Muscle layer of colon (tissue), 2 donors: ENCODE data around the gene WDR90.

Experiments
- H3K27ac ChIP-seq: one replicate; pipeline ENCODE4 v1.7.0; 2013; ENCODE audit warnings: low read depth, mild to moderate bottlenecking, low read length, moderate library complexity
- H3K27me3 ChIP-seq, 2 donors: one replicate each; pipeline ENCODE4 v1.7.0; 2013; ENCODE audit warnings: low read length in 2 of 2, mild to moderate bottlenecking in 2 of 2; ENCODE audit not compliant: insufficient read depth in 2 of 2, control insufficient read depth in 1 of 2
- H3K36me3 ChIP-seq: one replicate; pipeline ENCODE4 v1.7.0; 2013; ENCODE audit warnings: mild to moderate bottlenecking, low read length; ENCODE audit not compliant: insufficient read depth
- H3K4me1 ChIP-seq: one replicate; pipeline ENCODE4 v1.7.0; 2013; ENCODE audit warnings: mild to moderate bottlenecking, low read length; ENCODE audit not compliant: insufficient read depth
- H3K4me3 ChIP-seq, 2 donors: one replicate each; pipeline ENCODE4 v1.7.0; 2013; ENCODE audit warnings: low read length in 2 of 2, low read depth in 1 of 2, mild to moderate bottlenecking in 1 of 2, moderate library complexity in 1 of 2
- H3K9ac ChIP-seq: one replicate; pipeline ENCODE4 v1.7.0; 2013; ENCODE audit warnings: low read length
- H3K9me3 ChIP-seq: one replicate; pipeline ENCODE4 v1.7.0; 2013; ENCODE audit warnings: mild to moderate bottlenecking, low read length
- donor health status: abdominal sarcoma.
- donor health status: Adenocarcinoma of cecum.

The WDR90 gene

DNA sequence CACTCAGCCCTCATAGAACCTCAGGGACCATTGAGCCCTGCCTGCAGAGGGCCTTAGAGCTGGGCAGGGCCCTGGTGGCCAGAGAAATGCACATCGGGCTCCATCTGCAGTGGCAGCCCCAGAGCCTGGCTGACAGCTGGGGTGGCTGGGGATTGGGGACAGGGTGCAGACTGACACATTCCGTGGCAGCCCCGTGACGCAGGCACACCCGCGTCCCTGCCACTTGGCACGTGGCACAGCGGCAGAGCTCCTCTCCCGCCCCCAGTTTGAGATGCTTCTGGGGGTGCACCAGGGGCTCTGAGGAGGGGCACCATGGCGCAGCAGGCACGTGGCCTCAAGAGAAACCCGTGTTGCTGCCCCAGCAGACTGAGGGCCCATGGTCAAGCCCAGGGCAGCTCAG, 54.2 kb downstream of the WDR90 start:
- H3K4me1 ChIP-seq: no peaks in the 10 kb centered on the region
- no peaks in the 10 kb centered on the region for H3K9me3 ChIP-seq
- H3K27ac ChIP-seq: no peak overlapping the region
- H3K9ac ChIP-seq: no peak overlapping the region
- H3K36me3 ChIP-seq: no peaks in the 10 kb centered on the region
- H3K4me3 ChIP-seq: no peak overlapping the region
- peaks cover 28 to 85% of the 10 kb centered on the region in 2 donors for H3K27me3 ChIP-seq

DNA sequence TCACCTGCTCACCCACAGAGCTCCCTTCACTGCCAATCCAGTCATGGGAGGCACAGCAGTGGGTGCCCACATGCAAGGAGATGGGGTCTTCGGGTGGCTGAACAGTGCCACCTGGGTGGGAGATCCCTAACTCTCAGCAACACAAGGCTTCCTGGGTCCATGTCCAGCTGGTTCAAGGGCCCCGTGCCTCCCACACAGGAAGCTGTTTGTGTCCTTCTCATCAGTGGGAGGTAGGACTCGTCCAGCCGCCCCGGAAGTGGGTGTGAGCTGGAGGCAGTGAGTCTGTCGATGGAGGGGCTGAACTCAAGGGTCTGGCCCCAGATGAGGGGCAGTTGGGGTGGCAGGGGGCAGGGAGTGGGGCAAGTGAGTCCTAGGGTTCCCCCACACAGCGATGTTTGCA, 54.9 kb downstream of the WDR90 start:
- H3K9me3 ChIP-seq: no peaks in the 10 kb centered on the region
- no peak overlapping the region for H3K9ac ChIP-seq
- H3K36me3 ChIP-seq: no peaks in the 10 kb centered on the region
- H3K27me3 ChIP-seq: peaks cover 34 to 91% of the 10 kb centered on the region in 2 donors
- H3K4me1 ChIP-seq: no peaks in the 10 kb centered on the region
- no peak overlapping the region for H3K4me3 ChIP-seq
- H3K27ac ChIP-seq: no peak overlapping the region

DNA sequence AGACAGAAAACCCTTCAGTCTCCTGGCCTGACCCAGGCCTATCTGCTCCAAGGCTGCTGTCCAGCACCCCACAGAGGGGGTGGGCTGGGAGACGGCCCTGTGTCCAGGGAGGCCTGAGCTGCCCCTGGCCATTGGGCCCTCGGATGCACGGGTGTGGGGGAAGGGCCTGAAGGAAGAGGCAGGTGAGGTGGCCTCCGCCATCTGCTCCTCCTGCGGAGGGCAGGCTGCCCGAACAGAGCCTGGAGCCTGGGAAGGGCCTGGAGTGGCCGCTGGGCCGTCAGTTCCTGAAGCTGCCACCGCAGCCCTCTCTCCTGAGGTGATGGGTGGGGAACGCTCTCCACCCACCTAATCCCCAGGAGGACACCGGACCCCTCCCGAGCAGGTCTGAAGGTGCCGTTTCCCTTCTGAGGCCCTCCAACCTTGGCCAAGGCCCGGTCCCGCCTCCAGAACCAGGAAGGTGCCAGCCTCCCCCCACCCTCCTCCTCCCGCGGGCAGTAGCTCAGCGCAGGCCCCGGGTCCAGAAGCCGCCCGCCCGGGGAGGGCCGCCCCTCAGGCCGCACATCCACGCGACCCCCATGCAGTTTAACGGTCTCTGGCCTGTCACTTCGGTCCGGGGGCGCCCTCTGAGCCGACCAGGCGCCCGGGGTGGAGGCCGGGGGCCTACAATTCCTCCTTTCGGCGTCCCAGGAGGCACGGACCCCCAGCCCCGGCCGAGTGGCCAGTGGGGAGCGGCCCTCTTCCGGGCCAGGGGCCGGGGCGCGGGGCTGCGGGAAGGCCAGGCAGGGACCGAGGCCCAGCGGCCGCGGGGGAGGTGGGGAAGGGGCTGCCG, 55.6 kb downstream of the WDR90 start:
- H3K27ac ChIP-seq: no peak overlapping the region
- H3K4me1 ChIP-seq: no peaks in the 10 kb centered on the region

DNA sequence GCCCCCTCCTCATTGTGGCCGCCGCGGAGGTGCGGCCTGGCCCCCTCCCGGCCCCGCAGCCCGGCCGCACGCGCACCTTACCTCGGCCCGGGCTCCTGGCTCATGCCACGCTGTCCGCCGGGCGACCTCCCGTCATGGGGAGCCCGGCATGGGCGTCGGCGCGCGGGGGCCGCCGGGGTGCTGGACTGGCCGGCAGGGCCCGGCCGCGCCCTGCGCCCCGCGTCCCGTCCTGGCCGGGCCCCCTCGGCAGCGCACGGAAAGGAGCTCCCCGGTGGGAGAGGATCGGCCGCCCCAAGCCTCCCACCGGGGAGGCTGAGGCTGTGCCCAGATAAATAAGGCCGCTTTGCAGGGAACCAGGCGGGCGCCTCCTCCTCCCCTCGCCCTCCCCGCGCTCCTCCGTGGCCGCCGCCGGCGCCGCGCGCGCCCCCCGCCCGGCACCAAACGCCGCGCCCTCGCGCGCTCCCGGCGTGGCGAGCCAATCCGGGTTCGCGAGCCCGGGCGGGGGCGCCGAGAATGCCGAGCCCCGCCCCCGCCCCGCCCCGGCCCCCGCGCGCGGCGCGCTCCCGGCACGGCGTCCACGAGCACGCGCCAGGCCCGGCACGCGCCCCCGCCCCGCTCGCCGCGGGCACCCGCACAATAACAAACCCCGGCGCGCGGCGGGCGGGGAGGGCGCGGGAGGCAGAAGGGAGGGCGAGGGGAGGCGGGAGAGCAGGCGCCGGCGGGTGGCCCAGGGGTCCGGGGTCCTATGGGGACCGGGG, 56.4 kb downstream of the WDR90 start, which contains the start of gene FBXL16:
Gene FBXL16 (minus strand): TSS at position 371 of the 758 bp plus-strand sequence. CDS start 8,396 bp downstream, outside the sequence.
- Histone ChIP-seq H3K36me3 (no peaks in the 10 kb centered on the region), H3K9ac (no peak within 1 kb of the TSS), H3K4me1 (no peaks in the 10 kb centered on the region), H3K27me3 (peaks cover 50 to 91% of the 10 kb centered on the region in 2 donors), H3K4me3 (no peak within 1 kb of the TSS), H3K9me3 (no peaks in the 10 kb centered on the region), H3K27ac (no peak within 1 kb of the TSS)

More for the DNA sequence above, 55.6 kb downstream of the WDR90 start:
- Histone ChIP-seq H3K27me3 (peaks cover 41 to 91% of the 10 kb centered on the region in 2 donors), H3K4me3 (no peak overlapping the region), H3K9ac (no peak overlapping the region), H3K9me3 (no peaks in the 10 kb centered on the region), H3K36me3 (no peaks in the 10 kb centered on the region)

DNA sequence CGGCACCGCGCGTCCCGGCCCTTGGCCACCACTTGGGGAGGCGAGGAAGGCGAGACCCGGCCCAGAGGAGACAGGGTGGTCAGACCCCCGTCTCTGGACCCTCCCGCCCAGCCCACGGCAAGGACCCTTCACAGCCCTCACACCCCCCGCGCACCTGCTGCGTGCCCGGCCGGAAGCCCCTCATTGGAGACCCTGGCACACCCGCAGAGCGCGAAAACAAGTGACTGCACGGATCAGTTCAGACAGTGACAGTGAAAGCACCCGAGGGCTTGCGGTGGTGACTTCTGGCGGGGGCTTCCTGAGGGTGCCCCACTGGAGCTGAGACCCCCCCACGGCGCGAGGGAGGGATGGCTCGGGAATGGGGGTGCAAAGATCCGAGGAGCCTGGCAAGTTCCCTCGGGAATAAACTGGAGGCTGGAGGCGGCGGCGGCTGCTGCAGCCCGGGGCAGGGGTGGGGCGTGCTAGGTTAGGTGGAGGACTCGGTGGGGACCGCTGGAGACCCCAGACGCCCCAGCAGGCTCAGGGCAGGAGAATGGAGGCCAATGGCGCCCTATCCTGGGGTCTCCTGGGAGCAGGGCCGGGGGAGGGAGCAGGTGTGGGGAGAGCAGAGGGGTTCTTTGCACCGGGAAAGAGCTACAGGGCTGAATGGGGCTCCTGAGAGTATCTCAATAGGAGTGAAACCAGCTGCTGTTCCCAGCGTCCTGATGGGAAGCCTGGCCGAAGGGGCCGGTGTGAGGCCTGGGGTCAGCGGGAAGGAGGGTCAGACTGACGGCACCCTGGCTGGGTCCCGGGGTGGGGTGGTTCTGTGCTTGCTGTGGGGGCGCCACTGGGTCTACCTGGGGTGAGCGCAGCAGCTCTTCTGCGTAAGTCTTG, 57.3 kb downstream of the WDR90 start:
- H3K9me3 ChIP-seq: no peaks in the 10 kb centered on the region
- peaks cover 57 to 92% of the 10 kb centered on the region in 2 donors for H3K27me3 ChIP-seq
- no peak overlapping the region for H3K4me3 ChIP-seq
- no peak overlapping the region for H3K27ac ChIP-seq
- no peaks in the 10 kb centered on the region for H3K4me1 ChIP-seq
- no peaks in the 10 kb centered on the region for H3K36me3 ChIP-seq
- H3K9ac ChIP-seq: no peak overlapping the region

DNA sequence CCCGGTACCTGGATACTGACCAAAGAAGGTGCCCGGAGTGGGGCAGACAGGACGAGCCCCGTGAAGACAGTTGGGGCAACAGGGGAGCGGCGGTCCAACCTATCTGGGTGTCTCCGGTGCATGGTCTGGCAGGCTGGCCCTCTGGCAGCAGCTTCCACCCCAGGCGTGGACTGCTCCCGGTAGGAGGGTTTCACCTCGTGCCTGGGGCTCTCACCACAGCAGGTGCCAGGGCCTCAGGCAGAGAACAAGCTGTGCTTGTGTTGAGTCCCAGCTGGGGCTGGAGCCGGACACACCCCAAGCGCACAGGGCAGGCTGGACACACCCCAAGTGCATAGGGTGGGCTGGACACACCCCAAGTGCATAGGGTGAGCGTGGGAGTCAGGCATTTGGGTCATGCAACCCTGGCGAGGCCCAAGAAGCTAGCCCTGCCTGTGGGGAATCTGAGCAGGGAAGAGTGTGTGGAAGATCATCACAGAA, 57.9 kb downstream of the WDR90 start:
- Histone ChIP-seq H3K4me1 (no peaks in the 10 kb centered on the region), H3K9ac (no peak overlapping the region), H3K4me3 (no peak overlapping the region), H3K27me3 (peaks cover 59 to 88% of the 10 kb centered on the region in 2 donors), H3K27ac (no peak overlapping the region), H3K9me3 (no peaks in the 10 kb centered on the region), H3K36me3 (no peaks in the 10 kb centered on the region)

DNA sequence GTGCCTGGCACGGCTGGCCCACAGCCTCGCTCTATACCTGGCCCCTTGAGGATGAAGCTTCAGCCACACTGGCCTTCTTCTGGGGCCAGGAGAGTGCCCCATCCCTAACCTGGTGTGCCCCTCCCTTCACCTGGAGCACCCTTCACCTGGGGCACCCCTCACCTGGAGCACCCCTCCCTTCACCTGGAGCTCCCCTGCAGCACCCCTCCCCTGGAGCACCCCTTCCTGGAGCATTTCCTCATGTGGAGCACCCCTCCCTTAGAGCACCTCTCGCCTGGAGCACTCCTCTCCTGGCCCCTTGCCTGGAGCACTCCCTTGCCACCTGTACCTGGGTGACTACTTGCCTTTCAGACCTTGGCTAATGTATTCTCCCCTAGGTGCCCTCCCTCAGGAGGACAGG, 58.9 kb downstream of the WDR90 start:
- H3K27me3 ChIP-seq: peaks cover 57 to 79% of the 10 kb centered on the region in 2 donors
- H3K9me3 ChIP-seq: no peaks in the 10 kb centered on the region
- H3K36me3 ChIP-seq: no peaks in the 10 kb centered on the region
- H3K4me1 ChIP-seq: no peaks in the 10 kb centered on the region
- no peak overlapping the region for H3K9ac ChIP-seq
- H3K27ac ChIP-seq: no peak overlapping the region
- H3K4me3 ChIP-seq: no peak overlapping the region

DNA sequence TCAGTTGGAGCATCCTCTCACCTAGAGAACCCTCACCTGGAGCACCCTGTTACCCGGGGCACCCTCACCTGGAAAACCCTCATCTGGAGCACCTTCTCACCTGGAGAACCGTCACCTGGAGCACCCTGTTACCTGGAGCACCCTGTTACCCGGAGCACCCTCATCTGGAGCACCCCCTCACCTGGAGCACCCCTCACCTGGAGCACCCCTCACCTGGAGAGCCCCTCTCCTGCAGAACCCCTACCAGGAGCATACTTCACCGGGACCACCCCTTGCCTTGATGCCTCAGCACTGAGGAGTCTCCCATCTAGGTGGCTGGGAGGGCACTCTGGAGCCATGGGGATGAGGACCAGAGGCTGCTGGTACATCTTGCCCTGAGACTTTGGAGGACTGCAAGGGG, 59.8 kb downstream of the WDR90 start:
- H3K27ac ChIP-seq: no peak overlapping the region
- H3K4me3 ChIP-seq: no peak overlapping the region
- H3K36me3 ChIP-seq: no peaks in the 10 kb centered on the region
- H3K4me1 ChIP-seq: no peaks in the 10 kb centered on the region
- H3K9ac ChIP-seq: no peak overlapping the region
- peaks cover 50 to 69% of the 10 kb centered on the region in 2 donors for H3K27me3 ChIP-seq
- no peaks in the 10 kb centered on the region for H3K9me3 ChIP-seq

DNA sequence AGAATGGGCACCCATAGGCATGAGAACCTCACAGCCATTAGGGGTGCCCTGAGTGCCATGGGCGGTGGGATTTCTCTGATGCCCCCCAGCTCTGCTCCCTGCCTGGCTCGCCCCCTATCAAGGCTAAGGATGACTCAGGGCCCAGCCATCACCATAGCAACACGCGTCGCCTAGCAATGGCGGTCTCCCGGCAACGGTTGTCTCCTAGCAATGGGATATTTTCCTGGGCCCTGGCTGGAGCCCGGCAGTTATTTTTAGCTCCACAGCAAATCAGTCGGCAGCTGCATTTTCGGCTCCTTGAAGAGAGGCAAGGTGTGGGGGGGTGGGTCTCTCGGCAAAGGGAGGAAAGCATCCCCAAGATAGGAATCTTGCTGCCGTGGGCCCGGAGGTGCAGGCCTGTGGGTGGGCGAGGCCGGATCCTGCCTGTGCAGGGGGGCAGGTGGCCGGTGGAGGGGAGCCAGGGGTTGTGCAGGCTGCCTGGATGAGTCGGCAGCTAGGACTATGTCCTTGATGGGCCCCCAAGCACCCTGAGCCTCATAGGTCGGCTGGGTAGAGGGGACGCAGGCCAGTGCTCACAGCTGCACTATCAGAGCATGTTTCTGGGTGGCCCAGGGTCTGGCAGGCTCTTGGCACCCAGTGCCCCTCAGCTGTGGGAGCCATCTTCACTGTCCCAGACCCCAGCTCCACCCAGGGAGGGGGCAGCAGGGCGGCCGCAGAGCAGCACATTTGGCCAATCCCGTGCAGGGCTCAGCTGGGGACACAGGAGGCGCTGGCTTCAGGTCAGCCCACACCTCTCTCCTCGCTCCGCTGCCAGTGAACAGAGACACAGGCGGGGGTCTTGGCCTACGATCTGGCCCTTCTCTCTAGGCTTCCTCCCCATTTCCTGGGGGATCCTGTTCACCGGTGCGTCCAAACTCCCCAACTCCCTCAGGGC, 60.7 kb downstream of the WDR90 start:
- peaks cover 3% of the 10 kb centered on the region for H3K4me1 ChIP-seq
- H3K27me3 ChIP-seq: peaks cover 45 to 66% of the 10 kb centered on the region in 2 donors

DNA sequence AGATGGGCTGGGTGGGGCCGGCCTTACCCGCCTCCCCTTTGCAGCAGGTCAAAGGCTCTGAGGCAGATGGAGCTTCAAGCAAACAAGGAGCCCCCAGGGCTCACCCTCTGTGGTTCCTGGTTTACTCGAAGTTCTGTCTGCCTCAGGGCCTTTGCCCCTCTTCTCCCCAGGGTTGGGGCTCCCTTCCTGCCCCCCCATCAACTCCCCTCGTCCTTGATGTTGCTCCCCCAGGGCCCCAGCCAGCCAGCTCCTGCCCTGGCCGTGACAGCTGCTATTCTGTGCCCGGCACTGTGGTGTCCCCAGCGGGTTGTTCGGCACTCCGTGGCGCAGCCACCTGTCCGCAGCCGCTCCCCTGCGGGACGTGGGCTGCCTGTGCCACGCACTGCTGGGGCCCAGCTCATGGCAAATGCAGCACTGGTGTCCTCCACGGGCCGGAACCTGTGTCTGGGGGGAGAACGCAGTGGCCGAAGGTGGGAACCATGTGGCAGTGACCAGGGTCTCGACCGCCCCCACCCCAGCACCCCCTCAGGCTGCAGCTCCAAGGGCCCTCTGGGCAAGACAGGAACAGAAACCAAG, 61.4 kb downstream of the WDR90 start:
- no peaks in the 10 kb centered on the region for H3K9me3 ChIP-seq
- no peak overlapping the region for H3K9ac ChIP-seq
- H3K27me3 ChIP-seq: peaks cover 45 to 63% of the 10 kb centered on the region in 2 donors
- H3K27ac ChIP-seq: no peak overlapping the region
- no peaks in the 10 kb centered on the region for H3K36me3 ChIP-seq
- H3K4me1 ChIP-seq: peaks cover 4% of the 10 kb centered on the region
- no peak overlapping the region for H3K4me3 ChIP-seq

More for the DNA sequence above, 60.7 kb downstream of the WDR90 start:
- Histone ChIP-seq H3K27ac (no peak overlapping the region), H3K4me3 (no peak overlapping the region), H3K9me3 (no peaks in the 10 kb centered on the region), H3K9ac (no peak overlapping the region), H3K36me3 (no peaks in the 10 kb centered on the region)
